ENCODE measurements around the gene ACRBP. TPM values are rescaled to one million over a fixed set of nuclear protein-coding genes. Genes with fewer than 3 reads are reported as not detected.
"Not testable (repeated sequence)": the region's sequence is repeated elsewhere in the genome, so short reads cannot be mapped to it uniquely, and the experiment has no call there.

ACRBP gene
- total RNA-seq, 1 donor from 2014 or later = 2.2 TPM

DNA sequence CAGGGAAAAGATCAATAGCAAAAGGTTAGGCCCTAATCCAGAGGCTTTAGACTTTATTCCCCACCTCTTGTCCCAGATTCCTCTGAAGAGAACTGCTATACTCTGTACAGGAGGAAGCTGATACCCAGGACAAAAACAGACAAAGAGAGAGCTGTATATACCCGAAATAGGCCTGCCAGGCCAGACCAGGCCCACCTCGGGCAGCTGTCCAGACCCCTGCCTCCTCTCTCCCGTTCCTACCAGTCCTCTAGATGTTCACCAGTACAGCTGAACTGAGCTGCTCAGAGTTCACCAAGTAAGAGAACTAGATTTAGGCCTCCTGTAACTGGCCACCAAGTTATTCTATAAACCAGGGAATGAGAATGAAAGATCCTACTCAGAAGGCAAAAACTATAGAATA, 44.7 kb downstream of the ACRBP start:
- intact Hi-C loops (cut with micrococcal nuclease) = no loop called here
- DNase-seq (no peak), ATAC-seq (no peak)

DNA sequence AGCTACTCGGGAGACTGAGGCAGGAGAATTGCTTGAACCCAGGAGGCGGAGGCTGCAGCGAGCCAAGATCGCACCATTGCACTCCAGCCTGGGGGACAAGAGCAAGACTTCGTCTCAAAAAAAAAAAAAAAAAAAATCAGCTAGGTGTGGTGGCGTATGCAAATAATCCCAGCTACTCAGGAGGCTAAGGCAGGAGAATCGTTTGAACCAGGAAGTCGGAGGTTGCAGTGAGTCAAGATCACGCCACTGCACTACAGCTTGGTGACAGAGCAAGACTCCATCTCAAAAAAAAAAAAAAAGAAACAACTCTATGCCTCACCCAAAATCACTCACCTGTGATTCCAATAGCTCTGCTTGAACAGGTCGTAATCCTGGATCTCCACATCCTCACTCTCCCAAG, 51.6 kb downstream of the ACRBP start:
- ATAC-seq; DNase-seq; intact Hi-C loops (cut with micrococcal nuclease): not testable (repeated sequence)

DNA sequence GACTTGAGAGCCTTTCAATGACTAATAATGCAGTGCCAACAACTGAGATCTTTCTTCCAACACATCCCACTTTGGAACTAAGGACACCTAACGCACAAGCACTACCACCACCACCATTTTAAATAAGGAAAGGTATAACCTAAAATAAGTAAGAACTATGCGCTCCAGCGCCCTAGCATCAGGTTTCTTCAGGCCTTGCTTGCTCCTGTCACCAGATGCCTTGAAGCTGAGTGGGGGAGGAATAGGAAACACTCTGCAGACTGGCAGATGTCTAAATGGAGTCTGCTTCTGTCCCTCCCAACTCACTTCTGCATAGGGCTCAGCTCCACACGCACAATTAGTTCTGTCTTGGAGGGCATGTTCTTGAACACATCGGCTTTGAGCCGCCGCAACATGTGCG, 55.1 kb downstream of the ACRBP start:
- intact Hi-C loops (cut with micrococcal nuclease) = no loop called here
- DNase-seq (no peak), ATAC-seq (no peak)

Other genes starting within 250 kb of the ACRBP start
- 0.20 TPM for gene CD27, start 202.5 kb downstream of the ACRBP start, total RNA-seq
- 13.1 TPM for gene TAPBPL, start 195.4 kb downstream of the ACRBP start, total RNA-seq
- 3.6 TPM for gene VAMP1, start 176.8 kb downstream of the ACRBP start, total RNA-seq
- gene MRPL51, start 154.2 kb downstream of the ACRBP start, total RNA-seq = 275 TPM
- gene NCAPD2, start 153.3 kb downstream of the ACRBP start, total RNA-seq = 13.1 TPM
- 4,526 TPM for gene GAPDH, start 112.9 kb downstream of the ACRBP start, total RNA-seq
- 14.9 TPM for gene IFFO1, start 91.4 kb downstream of the ACRBP start, total RNA-seq
- 16.1 TPM for gene NOP2, start 79.1 kb downstream of the ACRBP start, total RNA-seq
- 159 TPM for gene CHD4, start 40.1 kb downstream of the ACRBP start, total RNA-seq
- 8.6 TPM for gene LPAR5, start 11.5 kb downstream of the ACRBP start, total RNA-seq
- 30.1 TPM for gene ING4, start 15.7 kb upstream of the ACRBP start, total RNA-seq
- gene ZNF384, start 41.9 kb upstream of the ACRBP start, total RNA-seq = 31.8 TPM
- 0.25 TPM for gene PIANP, start 53.4 kb upstream of the ACRBP start, total RNA-seq
- gene COPS7A, start 76.6 kb upstream of the ACRBP start, total RNA-seq = 81.9 TPM
- 158 TPM for gene MLF2, start 105.7 kb upstream of the ACRBP start, total RNA-seq
- gene PTMS, start 118.9 kb upstream of the ACRBP start, total RNA-seq = 133 TPM
- 0.37 TPM for gene LAG3, start 125.1 kb upstream of the ACRBP start, total RNA-seq
- 8.4 TPM for gene CD4, start 142.1 kb upstream of the ACRBP start, total RNA-seq
- gene GPR162, start 174.4 kb upstream of the ACRBP start, total RNA-seq = 5.3 TPM
- 11.5 TPM for gene P3H3, start 181.0 kb upstream of the ACRBP start, total RNA-seq
- gene GNB3, start 193.5 kb upstream of the ACRBP start, total RNA-seq = 5.4 TPM
- gene CDCA3, start 203.9 kb upstream of the ACRBP start, total RNA-seq = 0.32 TPM
- 66.2 TPM for gene USP5, start 204.7 kb upstream of the ACRBP start, total RNA-seq
- gene TPI1, start 220.1 kb upstream of the ACRBP start, total RNA-seq = 855 TPM
- 2.2 TPM for gene SPSB2, start 225.9 kb upstream of the ACRBP start, total RNA-seq